ENCODE data around the gene DTNB. TPM values are rescaled to one million over a fixed set of nuclear protein-coding genes. Genes with fewer than 3 reads are reported as not detected.

Gene DTNB
- total RNA-seq, 1 experiment from 2014 or later = 6.7 TPM

- DNase-seq (ENCODE audit: low read depth) = no peak
Measured at GRCh38 chr2:25372405-25373268, 300.7 kb downstream of the DTNB start.

- DNase-seq (ENCODE audit: low read depth) = no peak
Measured at GRCh38 chr2:25371253-25372241, 301.8 kb downstream of the DTNB start.

GRCh38 chr2:25369876-25370275, 303.5 kb downstream of the DTNB start:
- DNase-seq (ENCODE audit: low read depth) = no peak

GRCh38 chr2:25369439-25369838, 303.9 kb downstream of the DTNB start:
- DNase-seq (ENCODE audit: low read depth) = no peak

- no peak for DNase-seq (ENCODE audit: low read depth)
Measured at GRCh38 chr2:25368660-25369059, 304.7 kb downstream of the DTNB start.

GRCh38 chr2:25367296-25367695, 306.1 kb downstream of the DTNB start:
- peak; percentile 23 for DNase-seq (ENCODE audit: low read depth)

GRCh38 chr2:25366629-25367028, 306.7 kb downstream of the DTNB start:
- DNase-seq (ENCODE audit: low read depth) = no peak

GRCh38 chr2:25365241-25365640, 308.1 kb downstream of the DTNB start:
- no peak for DNase-seq (ENCODE audit: low read depth)

- DNase-seq (ENCODE audit: low read depth) = no peak
Measured at GRCh38 chr2:25363733-25364132, 309.6 kb downstream of the DTNB start.

GRCh38 chr2:25362434-25363145, 310.8 kb downstream of the DTNB start:
- no peak for DNase-seq (ENCODE audit: low read depth)

GRCh38 chr2:25362049-25362433, 311.3 kb downstream of the DTNB start:
- peak; percentile 68 for DNase-seq (ENCODE audit: low read depth)

- DNase-seq (ENCODE audit: low read depth) = no peak
Measured at GRCh38 chr2:25361261-25362048, 311.9 kb downstream of the DTNB start.

GRCh38 chr2:25358836-25359235, 314.5 kb downstream of the DTNB start:
- no peak for DNase-seq (ENCODE audit: low read depth)

- no peak for DNase-seq (ENCODE audit: low read depth)
Measured at GRCh38 chr2:25358249-25358815, 315.0 kb downstream of the DTNB start.

GRCh38 chr2:25356088-25356487, 317.3 kb downstream of the DTNB start:
- no peak for DNase-seq (ENCODE audit: low read depth)

GRCh38 chr2:25355270-25355669, 318.1 kb downstream of the DTNB start:
- DNase-seq (ENCODE audit: low read depth) = no peak

- DNase-seq (ENCODE audit: low read depth) = no peak
Measured at GRCh38 chr2:25354116-25354515, 319.3 kb downstream of the DTNB start.

GRCh38 chr2:25349397-25349796, 324.0 kb downstream of the DTNB start:
- peak; percentile 91 for DNase-seq (ENCODE audit: low read depth)

- no peak for DNase-seq (ENCODE audit: low read depth)
Measured at GRCh38 chr2:25347846-25348245, 325.5 kb downstream of the DTNB start.

- DNase-seq (ENCODE audit: low read depth) = peak; percentile 47
Measured at GRCh38 chr2:25347205-25347815, 326.1 kb downstream of the DTNB start.

Measured in LHCN-M2 (cell line).